Astrocyte (in vitro differentiated cells and primary cell): ENCODE data around the gene MRS2.

ENCODE experiments used
- EZH2 ChIP-seq: IDR thresholded peaks from 2 replicates; pipeline ENCODE4 v1.6.1; 2012; ENCODE audit warnings: mild to moderate bottlenecking, low read length, inconsistent platforms; ENCODE audit not compliant: insufficient read depth
- TF ChIP-seq, protein P1 (sequence below): IDR thresholded peaks from 2 replicates; pipeline ENCODE4 v1.5.1; 2011; ENCODE audit warnings: low read depth, mild to moderate bottlenecking, inconsistent platforms, low read length, moderate library complexity; ENCODE audit not compliant: insufficient read depth

DNA sequence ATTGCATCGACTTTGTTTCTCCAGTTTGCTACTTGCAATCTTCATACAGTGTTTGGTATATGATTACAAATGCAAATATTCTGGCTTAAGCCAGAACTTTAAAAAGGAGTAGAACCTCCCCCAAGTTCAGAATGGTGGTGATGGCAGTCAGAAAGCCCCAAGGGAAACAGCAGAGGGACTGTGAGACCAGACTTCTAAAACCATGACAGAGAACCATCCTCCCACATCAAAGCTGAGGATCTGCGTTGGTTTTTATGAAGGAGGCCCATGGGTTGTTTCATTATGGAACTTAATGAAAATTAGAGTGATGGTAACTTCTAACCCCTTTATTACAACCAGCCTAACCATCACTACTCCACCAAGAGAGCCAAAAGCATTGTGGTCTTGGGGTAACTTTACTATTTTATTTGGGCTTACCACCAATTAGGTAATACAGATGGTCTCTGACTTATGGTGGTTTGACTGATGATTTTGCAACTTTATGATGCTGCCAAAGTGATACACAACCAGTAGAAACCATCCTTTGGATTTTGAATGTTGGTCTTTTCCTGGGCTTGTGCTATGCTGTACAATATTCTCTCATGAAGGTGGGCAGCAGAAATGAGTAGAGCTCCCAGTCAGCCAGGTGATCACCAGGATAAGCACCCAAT lies 10.9 kb upstream of the MRS2 start:
- TF ChIP-seq, protein P1, sequence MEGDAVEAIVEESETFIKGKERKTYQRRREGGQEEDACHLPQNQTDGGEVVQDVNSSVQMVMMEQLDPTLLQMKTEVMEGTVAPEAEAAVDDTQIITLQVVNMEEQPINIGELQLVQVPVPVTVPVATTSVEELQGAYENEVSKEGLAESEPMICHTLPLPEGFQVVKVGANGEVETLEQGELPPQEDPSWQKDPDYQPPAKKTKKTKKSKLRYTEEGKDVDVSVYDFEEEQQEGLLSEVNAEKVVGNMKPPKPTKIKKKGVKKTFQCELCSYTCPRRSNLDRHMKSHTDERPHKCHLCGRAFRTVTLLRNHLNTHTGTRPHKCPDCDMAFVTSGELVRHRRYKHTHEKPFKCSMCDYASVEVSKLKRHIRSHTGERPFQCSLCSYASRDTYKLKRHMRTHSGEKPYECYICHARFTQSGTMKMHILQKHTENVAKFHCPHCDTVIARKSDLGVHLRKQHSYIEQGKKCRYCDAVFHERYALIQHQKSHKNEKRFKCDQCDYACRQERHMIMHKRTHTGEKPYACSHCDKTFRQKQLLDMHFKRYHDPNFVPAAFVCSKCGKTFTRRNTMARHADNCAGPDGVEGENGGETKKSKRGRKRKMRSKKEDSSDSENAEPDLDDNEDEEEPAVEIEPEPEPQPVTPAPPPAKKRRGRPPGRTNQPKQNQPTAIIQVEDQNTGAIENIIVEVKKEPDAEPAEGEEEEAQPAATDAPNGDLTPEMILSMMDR = no peak
- no peak for TF ChIP-seq EZH2
